Measurements from ENCODE around the gene APLP1.

- no peak for TF ChIP-seq POLR2A (IDR thresholded peaks at IDR 0.05)
- TF ChIP-seq, protein P1, sequence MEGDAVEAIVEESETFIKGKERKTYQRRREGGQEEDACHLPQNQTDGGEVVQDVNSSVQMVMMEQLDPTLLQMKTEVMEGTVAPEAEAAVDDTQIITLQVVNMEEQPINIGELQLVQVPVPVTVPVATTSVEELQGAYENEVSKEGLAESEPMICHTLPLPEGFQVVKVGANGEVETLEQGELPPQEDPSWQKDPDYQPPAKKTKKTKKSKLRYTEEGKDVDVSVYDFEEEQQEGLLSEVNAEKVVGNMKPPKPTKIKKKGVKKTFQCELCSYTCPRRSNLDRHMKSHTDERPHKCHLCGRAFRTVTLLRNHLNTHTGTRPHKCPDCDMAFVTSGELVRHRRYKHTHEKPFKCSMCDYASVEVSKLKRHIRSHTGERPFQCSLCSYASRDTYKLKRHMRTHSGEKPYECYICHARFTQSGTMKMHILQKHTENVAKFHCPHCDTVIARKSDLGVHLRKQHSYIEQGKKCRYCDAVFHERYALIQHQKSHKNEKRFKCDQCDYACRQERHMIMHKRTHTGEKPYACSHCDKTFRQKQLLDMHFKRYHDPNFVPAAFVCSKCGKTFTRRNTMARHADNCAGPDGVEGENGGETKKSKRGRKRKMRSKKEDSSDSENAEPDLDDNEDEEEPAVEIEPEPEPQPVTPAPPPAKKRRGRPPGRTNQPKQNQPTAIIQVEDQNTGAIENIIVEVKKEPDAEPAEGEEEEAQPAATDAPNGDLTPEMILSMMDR (IDR thresholded peaks at IDR 0.05) = no peak
These were observed 39.6 kb upstream of the APLP1 start for GRCh38 chr19:35828692-35829301.
